Panc1 (cell line): ENCODE measurements around the gene SYNGR2.

Experiments used
- POLR2AphosphoS5 ChIP-seq: IDR thresholded peaks from 2 replicates; pipeline ENCODE4 v1.6.1; 2012; ENCODE audit warnings: mild to moderate bottlenecking, low read depth, low read length, moderate library complexity
- SIN3A ChIP-seq: IDR thresholded peaks from 2 replicates; pipeline ENCODE4 v1.6.1; 2012; ENCODE audit warnings: low read depth, mild to moderate bottlenecking, low read length, moderate library complexity, borderline replicate concordance; ENCODE audit not compliant: insufficient read depth
- TF ChIP-seq, protein P1 (sequence below): fragments of 450-650 bp; IDR thresholded peaks from 2 replicates; pipeline ENCODE4 v1.5.1; 2017; ENCODE audit warnings: mild to moderate bottlenecking
- TF ChIP-seq, protein P2 (sequence below), 2 experiments: IDR thresholded peaks; 2 replicates each; pipeline ENCODE4 v1.6.1; 2011 to 2012; ENCODE audit warnings: low read depth in 2 of 2, control low read depth in 1 of 2, low read length in 1 of 2, mild to moderate bottlenecking in 1 of 2, moderate library complexity in 1 of 2; ENCODE audit not compliant: insufficient read depth in 1 of 2

DNA sequence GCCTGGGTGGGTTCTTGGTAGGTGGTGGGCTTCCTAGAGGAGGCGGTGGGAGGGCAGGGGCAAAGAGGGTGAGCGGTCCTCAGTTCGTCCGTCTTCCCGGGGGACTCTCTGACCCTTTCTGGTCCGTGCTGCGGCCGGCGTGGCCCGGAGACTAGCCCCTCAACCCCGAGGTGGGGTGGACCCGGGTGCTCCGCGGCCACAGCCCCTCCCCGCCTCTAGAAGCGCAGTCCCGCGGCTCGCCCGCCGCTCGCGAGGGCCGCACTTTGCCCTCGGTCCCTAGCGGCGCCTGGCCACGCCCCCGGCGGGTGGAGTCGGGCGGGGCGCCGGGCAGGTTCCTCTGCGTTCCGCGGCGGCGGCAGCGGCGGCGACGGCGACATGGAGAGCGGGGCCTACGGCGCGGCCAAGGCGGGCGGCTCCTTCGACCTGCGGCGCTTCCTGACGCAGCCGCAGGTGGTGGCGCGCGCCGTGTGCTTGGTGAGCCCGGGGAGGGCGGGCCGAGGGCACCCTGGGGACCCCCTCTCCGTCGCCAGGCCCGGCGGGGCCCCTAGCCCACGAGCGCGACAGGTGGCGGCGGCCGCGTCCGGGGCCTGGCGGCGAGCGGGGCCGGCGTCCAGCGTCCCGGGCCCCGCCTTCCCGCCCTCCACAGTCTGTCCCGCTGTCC, at the start of gene SYNGR2:
- peak; percentile 53; the same call in 1 of the 2 replicates for TF ChIP-seq POLR2AphosphoS5
- TF ChIP-seq, protein P1, sequence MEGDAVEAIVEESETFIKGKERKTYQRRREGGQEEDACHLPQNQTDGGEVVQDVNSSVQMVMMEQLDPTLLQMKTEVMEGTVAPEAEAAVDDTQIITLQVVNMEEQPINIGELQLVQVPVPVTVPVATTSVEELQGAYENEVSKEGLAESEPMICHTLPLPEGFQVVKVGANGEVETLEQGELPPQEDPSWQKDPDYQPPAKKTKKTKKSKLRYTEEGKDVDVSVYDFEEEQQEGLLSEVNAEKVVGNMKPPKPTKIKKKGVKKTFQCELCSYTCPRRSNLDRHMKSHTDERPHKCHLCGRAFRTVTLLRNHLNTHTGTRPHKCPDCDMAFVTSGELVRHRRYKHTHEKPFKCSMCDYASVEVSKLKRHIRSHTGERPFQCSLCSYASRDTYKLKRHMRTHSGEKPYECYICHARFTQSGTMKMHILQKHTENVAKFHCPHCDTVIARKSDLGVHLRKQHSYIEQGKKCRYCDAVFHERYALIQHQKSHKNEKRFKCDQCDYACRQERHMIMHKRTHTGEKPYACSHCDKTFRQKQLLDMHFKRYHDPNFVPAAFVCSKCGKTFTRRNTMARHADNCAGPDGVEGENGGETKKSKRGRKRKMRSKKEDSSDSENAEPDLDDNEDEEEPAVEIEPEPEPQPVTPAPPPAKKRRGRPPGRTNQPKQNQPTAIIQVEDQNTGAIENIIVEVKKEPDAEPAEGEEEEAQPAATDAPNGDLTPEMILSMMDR: no peak
- TF ChIP-seq SIN3A: peak; percentile 62; the same call in 1 of the 2 replicates
- TF ChIP-seq, protein P2, sequence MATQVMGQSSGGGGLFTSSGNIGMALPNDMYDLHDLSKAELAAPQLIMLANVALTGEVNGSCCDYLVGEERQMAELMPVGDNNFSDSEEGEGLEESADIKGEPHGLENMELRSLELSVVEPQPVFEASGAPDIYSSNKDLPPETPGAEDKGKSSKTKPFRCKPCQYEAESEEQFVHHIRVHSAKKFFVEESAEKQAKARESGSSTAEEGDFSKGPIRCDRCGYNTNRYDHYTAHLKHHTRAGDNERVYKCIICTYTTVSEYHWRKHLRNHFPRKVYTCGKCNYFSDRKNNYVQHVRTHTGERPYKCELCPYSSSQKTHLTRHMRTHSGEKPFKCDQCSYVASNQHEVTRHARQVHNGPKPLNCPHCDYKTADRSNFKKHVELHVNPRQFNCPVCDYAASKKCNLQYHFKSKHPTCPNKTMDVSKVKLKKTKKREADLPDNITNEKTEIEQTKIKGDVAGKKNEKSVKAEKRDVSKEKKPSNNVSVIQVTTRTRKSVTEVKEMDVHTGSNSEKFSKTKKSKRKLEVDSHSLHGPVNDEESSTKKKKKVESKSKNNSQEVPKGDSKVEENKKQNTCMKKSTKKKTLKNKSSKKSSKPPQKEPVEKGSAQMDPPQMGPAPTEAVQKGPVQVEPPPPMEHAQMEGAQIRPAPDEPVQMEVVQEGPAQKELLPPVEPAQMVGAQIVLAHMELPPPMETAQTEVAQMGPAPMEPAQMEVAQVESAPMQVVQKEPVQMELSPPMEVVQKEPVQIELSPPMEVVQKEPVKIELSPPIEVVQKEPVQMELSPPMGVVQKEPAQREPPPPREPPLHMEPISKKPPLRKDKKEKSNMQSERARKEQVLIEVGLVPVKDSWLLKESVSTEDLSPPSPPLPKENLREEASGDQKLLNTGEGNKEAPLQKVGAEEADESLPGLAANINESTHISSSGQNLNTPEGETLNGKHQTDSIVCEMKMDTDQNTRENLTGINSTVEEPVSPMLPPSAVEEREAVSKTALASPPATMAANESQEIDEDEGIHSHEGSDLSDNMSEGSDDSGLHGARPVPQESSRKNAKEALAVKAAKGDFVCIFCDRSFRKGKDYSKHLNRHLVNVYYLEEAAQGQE (IDR thresholded peaks at IDR 0.05; ENCODE audit: insufficient read depth in 1 of 2, low read depth in 2 of 2, low read length in 1 of 2): no peak
